Neural cell (in vitro differentiated cells): ENCODE measurements around the gene SUCLG2. TPM values are rescaled to one million over a fixed set of nuclear protein-coding genes. Genes with fewer than 3 reads are reported as not detected.

Experiments
- H2AFZ ChIP-seq: fragments of 200-600, 300-800 bp; sonication (generic), shearing (Covaris generic); 2 replicates; pipeline ENCODE4 v1.6.0; 2014; ENCODE audit warnings: low read depth, mild to moderate bottlenecking, antibody characterized with exemption, low read length, moderate library complexity
- H3F3A ChIP-seq: fragments of 200-600 bp; shearing (Covaris generic); 2 replicates; pipeline ENCODE4 v1.6.1; 2016; ENCODE audit warnings: mild to moderate bottlenecking, moderate library complexity, mixed read lengths, antibody characterized with exemption, low read length; ENCODE audit not compliant: insufficient read depth, poor library complexity, severe bottlenecking
- H3K27ac ChIP-seq: fragments of 200-600, 300-800 bp; sonication (generic), shearing (Covaris generic); 2 replicates; pipeline ENCODE4 v1.5.1; 2014; ENCODE audit warnings: mild to moderate bottlenecking, low read length, moderate library complexity
- H3K27me3 ChIP-seq: fragments of 300-800, 200-600 bp; sonication (generic), shearing (Covaris generic); 2 replicates; pipeline ENCODE4 v1.6.0; 2014; ENCODE audit warnings: mild to moderate bottlenecking, low read depth, low read length, moderate library complexity; ENCODE audit not compliant: insufficient read depth
- H3K36me3 ChIP-seq: fragments of 300-800, 200-600 bp; sonication (generic), shearing (Covaris generic); 2 replicates; pipeline ENCODE4 v1.5.1; 2014; ENCODE audit warnings: mild to moderate bottlenecking, antibody characterized with exemption, low read length, moderate library complexity; ENCODE audit not compliant: insufficient read depth
- H3K4me2 ChIP-seq: fragments of 300-800, 200-600 bp; sonication (generic), shearing (Covaris generic); 2 replicates; pipeline ENCODE4 v1.6.0; 2014; ENCODE audit warnings: mild to moderate bottlenecking, low read length
- H3K4me3 ChIP-seq: fragments of 300-800, 200-600 bp; sonication (generic), shearing (Covaris generic); 2 replicates; pipeline ENCODE4 v1.5.1; 2014; ENCODE audit warnings: mild to moderate bottlenecking, low read length, moderate library complexity
- H3K79me2 ChIP-seq: fragments of 200-600 bp; shearing (Covaris generic); replicated peaks from 2 replicates; pipeline ENCODE4 v1.6.0; 2014; ENCODE audit warnings: mild to moderate bottlenecking, low read length, moderate library complexity; ENCODE audit not compliant: insufficient read depth
- H3K9ac ChIP-seq: fragments of 300-800, 200-600 bp; sonication (generic), shearing (Covaris generic); 2 replicates; pipeline ENCODE4 v1.6.1; 2016; ENCODE audit warnings: mild to moderate bottlenecking, low read length, mixed read lengths
- H3K9me2 ChIP-seq: fragments of 200-600 bp; shearing (Covaris generic); 2 replicates; pipeline ENCODE4 v1.6.1; 2016; ENCODE audit warnings: mild to moderate bottlenecking, low read length, mixed read lengths; ENCODE audit not compliant: insufficient read depth
- H3K9me3 ChIP-seq: fragments of 200-600, 300-800 bp; sonication (generic), shearing (Covaris generic); 2 replicates; pipeline ENCODE4 v1.6.1; 2016; ENCODE audit warnings: mild to moderate bottlenecking, mixed run types, low read length, moderate library complexity, mixed read lengths
- H4K20me1 ChIP-seq: fragments of 200-600 bp; shearing (Covaris generic); 2 replicates; pipeline ENCODE4 v1.6.1; 2016; ENCODE audit warnings: mild to moderate bottlenecking, mixed run types; ENCODE audit not compliant: insufficient read depth
- CTCF ChIP-seq: fragments of 450-650 bp; IDR thresholded peaks from 2 replicates; pipeline ENCODE4 v1.5.1; 2014; ENCODE audit warnings: antibody characterized with exemption, mild to moderate bottlenecking, moderate library complexity; ENCODE audit not compliant: poor library complexity, severe bottlenecking
- EP300 ChIP-seq: fragments of 450-650 bp; conservative IDR thresholded peaks from 2 replicates; pipeline ENCODE4 v1.6.1; 2014; ENCODE audit warnings: antibody characterized with exemption, mild to moderate bottlenecking, moderate library complexity; ENCODE audit not compliant: poor library complexity, severe bottlenecking
- EZH2 ChIP-seq: fragments of 200-600, 300-800 bp; shearing (Covaris generic), sonication (generic); IDR thresholded peaks from 2 replicates; pipeline ENCODE4 v1.6.1; 2014; ENCODE audit warnings: antibody characterized with exemption, low read length, borderline replicate concordance, mild to moderate bottlenecking; ENCODE audit not compliant: insufficient read depth, poor library complexity, severe bottlenecking
- MXI1 ChIP-seq: fragments of 450-650 bp; conservative IDR thresholded peaks from 2 replicates; pipeline ENCODE4 v1.6.1; 2014; ENCODE audit warnings: antibody characterized with exemption, mild to moderate bottlenecking; ENCODE audit not compliant: poor library complexity, severe bottlenecking
- REST ChIP-seq: IDR thresholded peaks from 2 replicates; pipeline ENCODE4 v1.6.1; 2012; ENCODE audit warnings: borderline replicate concordance
- TAF1 ChIP-seq: IDR thresholded peaks from 2 replicates; pipeline ENCODE4 v1.6.1; 2012; ENCODE audit warnings: low read depth
- polyA plus RNA-seq: library from polyadenylated mRNA; depleted of rRNA; stranded (reverse); fragments of >200 nt; gene quantifications from 2 replicates; pipeline ENCODE4 v1.2.3, GENCODE V29; 2014

Gene SUCLG2
- polyA plus RNA-seq, 1 donor from 2014 or later = 0.15 TPM

- H3K9me3 ChIP-seq = no peaks in the 10 kb centered on the region
- no peaks in the 10 kb centered on the region for H3K36me3 ChIP-seq
- no peak overlapping the region for H3K4me3 ChIP-seq
- no peaks in the 10 kb centered on the region for H3F3A ChIP-seq
- no peaks in the 10 kb centered on the region for H3K79me2 ChIP-seq
- no peak overlapping the region for H3K9ac ChIP-seq
- TF ChIP-seq TAF1 = no peak
- no peak for TF ChIP-seq CTCF
- no peak for TF ChIP-seq MXI1
- TF ChIP-seq REST = no peak
- TF ChIP-seq EP300 = no peak
- H3K27ac ChIP-seq = no peak overlapping the region
- no peaks in the 10 kb centered on the region for H4K20me1 ChIP-seq
- no peak overlapping the region for H3K4me2 ChIP-seq
- H3K9me2 ChIP-seq = no peaks in the 10 kb centered on the region
- H2AFZ ChIP-seq = no peak overlapping the region
- H3K27me3 ChIP-seq = no peaks in the 10 kb centered on the region
Observed at GRCh38 chr3:67377299-67377698, 277.1 kb downstream of the SUCLG2 start.

- Histone ChIP-seq H3K9me2 (no peaks in the 10 kb centered on the region), H3K9ac (no peak overlapping the region), H3K36me3 (no peaks in the 10 kb centered on the region), H3K9me3 (no peaks in the 10 kb centered on the region), H3K4me3 (no peak overlapping the region), H3K4me2 (no peak overlapping the region), H3K27ac (no peak overlapping the region), H3K79me2 (no peaks in the 10 kb centered on the region), H3K27me3 (no peaks in the 10 kb centered on the region), H3F3A (no peaks in the 10 kb centered on the region), H4K20me1 (no peaks in the 10 kb centered on the region), H2AFZ (no peak overlapping the region)
- no peak for TF ChIP-seq TAF1
- no peak for TF ChIP-seq EZH2
- TF ChIP-seq EP300 = no peak
- TF ChIP-seq REST = no peak
- no peak for TF ChIP-seq MXI1
Observed at GRCh38 chr3:67376416-67376815, 278.0 kb downstream of the SUCLG2 start.
